Immature natural killer cell (primary cell): ENCODE results near the gene CYSLTR1. TPM values are rescaled to one million over a fixed set of nuclear protein-coding genes. Genes with fewer than 3 reads are reported as not detected.

Experiments
- DNase-seq, 3 donors: peaks; one replicate each; pipeline ENCODE4 v3.0.0; 2022; ENCODE audit warnings: mixed read lengths in 1 of 3
- H3K27ac Mint-ChIP-seq, 6 donors: one replicate each; pipeline ENCODE4 v1.8.0; 2020; ENCODE audit warnings: mixed read lengths in 6 of 6, mild to moderate bottlenecking in 5 of 6, inconsistent platforms in 4 of 6, moderate library complexity in 3 of 6
- H3K27me3 Mint-ChIP-seq, 3 donors: one replicate each; pipeline ENCODE4 v1.8.0; 2020 to 2021; ENCODE audit warnings: low read depth in 3 of 3, mild to moderate bottlenecking in 3 of 3, mixed read lengths in 3 of 3, moderate library complexity in 3 of 3, inconsistent platforms in 1 of 3
- H3K36me3 Mint-ChIP-seq, 3 donors: one replicate each; pipeline ENCODE4 v1.8.0; 2020; ENCODE audit warnings: mixed read lengths in 3 of 3, inconsistent platforms in 2 of 3, mild to moderate bottlenecking in 2 of 3
- H3K4me1 Mint-ChIP-seq, 2 donors: one replicate each; pipeline ENCODE4 v1.8.0; 2020; ENCODE audit warnings: inconsistent platforms in 2 of 2, mild to moderate bottlenecking in 2 of 2, mixed read lengths in 2 of 2, moderate library complexity in 1 of 2
- H3K4me3 Mint-ChIP-seq, 5 donors: one replicate each; pipeline ENCODE4 v1.8.0; 2020; ENCODE audit warnings: mild to moderate bottlenecking in 5 of 5, mixed read lengths in 5 of 5, inconsistent platforms in 3 of 5, moderate library complexity in 3 of 5
- H3K9me3 Mint-ChIP-seq, 6 donors: one replicate each; pipeline ENCODE4 v1.8.0; 2020; ENCODE audit warnings: mild to moderate bottlenecking in 6 of 6, mixed read lengths in 6 of 6, inconsistent platforms in 4 of 6, moderate library complexity in 3 of 6
- polyA plus RNA-seq, 3 donors: library from polyadenylated mRNA; unstranded; fragments of 300-500 nt; fragmentation: Illumina TruSeq; gene quantifications; one replicate each; pipeline ENCODE4 v1.2.3, GENCODE V29; 2021

CYSLTR1 gene
- 10 to 100 TPM; 18.5 to 26.2 (median 23.4) TPM for polyA plus RNA-seq

- H3K9me3 Mint-ChIP-seq = no peaks in the 10 kb centered on the region
- H3K36me3 Mint-ChIP-seq = no peaks in the 10 kb centered on the region
- H3K27me3 Mint-ChIP-seq = peaks cover 2 to 7% (median 2%) of the 10 kb centered on the region in 3 donors
- peak within 1 kb of the TSS; percentile 46 to 81 (median 68) for H3K27ac Mint-ChIP-seq
- peak in 1 of 3 donors; percentile 22 for DNase-seq
- peaks cover 57 to 70% of the 10 kb centered on the region in 2 donors for H3K4me1 Mint-ChIP-seq
- H3K4me3 Mint-ChIP-seq = peak within 1 kb of the TSS; percentile 70 to 96 (median 79)
Observed at GRCh38 chrX:78327370-78328086, at the start of gene CYSLTR1. TSS of gene CYSLTR1 (minus strand) at chrX:78327611. CDS start at chrX:78273746, 53,865 bp downstream.

GRCh38 chrX:78377186-78377585 is 49.8 kb upstream of the CYSLTR1 start:
- Mint-ChIP-seq H3K27ac (no peak overlapping the region), H3K36me3 (no peaks in the 10 kb centered on the region), H3K4me1 (peaks cover 16 to 25% of the 10 kb centered on the region in 2 donors), H3K9me3 (peaks cover 0 to 6% (median 0%) of the 10 kb centered on the region in 6 donors), H3K27me3 (peaks cover 2 to 9% (median 4%) of the 10 kb centered on the region in 3 donors), H3K4me3 (no peak overlapping the region)
- no peak for DNase-seq

GRCh38 chrX:78375894-78376293 is 48.5 kb upstream of the CYSLTR1 start:
- peaks cover 19 to 25% of the 10 kb centered on the region in 2 donors for H3K4me1 Mint-ChIP-seq
- no peaks in the 10 kb centered on the region for H3K36me3 Mint-ChIP-seq
- H3K9me3 Mint-ChIP-seq = peaks cover 0 to 3% (median 0%) of the 10 kb centered on the region in 6 donors
- peak overlapping the region in 5 of 6 donors; percentile 38 to 69 (median 61) for H3K27ac Mint-ChIP-seq
- peak; percentile 21 to 38 (median 36) for DNase-seq
- peaks cover 2 to 10% (median 4%) of the 10 kb centered on the region in 3 donors for H3K27me3 Mint-ChIP-seq
- peak overlapping the region in 2 of 5 donors; percentile 51 to 58 for H3K4me3 Mint-ChIP-seq

- H3K27ac Mint-ChIP-seq = no peak overlapping the region
- H3K9me3 Mint-ChIP-seq = peaks cover 0 to 8% (median 0%) of the 10 kb centered on the region in 6 donors
- DNase-seq = no peak
- peaks cover 0 to 1% (median 0%) of the 10 kb centered on the region in 3 donors for H3K36me3 Mint-ChIP-seq
- peaks cover 0 to 1% of the 10 kb centered on the region in 2 donors for H3K4me1 Mint-ChIP-seq
- H3K4me3 Mint-ChIP-seq = no peak overlapping the region
- H3K27me3 Mint-ChIP-seq = peaks cover 3 to 7% (median 3%) of the 10 kb centered on the region in 3 donors
Observed at GRCh38 chrX:78366576-78366975, 39.2 kb upstream of the CYSLTR1 start.

GRCh38 chrX:78357342-78358055 is 30.1 kb upstream of the CYSLTR1 start:
- H3K4me3 Mint-ChIP-seq = no peak overlapping the region
- H3K27ac Mint-ChIP-seq = no peak overlapping the region
- peaks cover 2 to 14% (median 3%) of the 10 kb centered on the region in 3 donors for H3K27me3 Mint-ChIP-seq
- peaks cover 0 to 2% (median 0%) of the 10 kb centered on the region in 6 donors for H3K9me3 Mint-ChIP-seq
- H3K4me1 Mint-ChIP-seq = no peaks in the 10 kb centered on the region
- H3K36me3 Mint-ChIP-seq = peaks cover 0 to 3% (median 0%) of the 10 kb centered on the region in 3 donors
- DNase-seq = no peak

- Mint-ChIP-seq H3K4me3 (no peak overlapping the region), H3K4me1 (peaks cover 25 to 30% of the 10 kb centered on the region in 2 donors), H3K27me3 (peaks cover 0 to 4% (median 0%) of the 10 kb centered on the region in 3 donors), H3K27ac (no peak overlapping the region), H3K36me3 (peaks cover 0 to under 1% (median 0%) of the 10 kb centered on the region in 3 donors), H3K9me3 (no peaks in the 10 kb centered on the region)
- no peak for DNase-seq
Observed at GRCh38 chrX:78333521-78333920, 6.1 kb upstream of the CYSLTR1 start.

- Mint-ChIP-seq H3K9me3 (no peaks in the 10 kb centered on the region), H3K36me3 (no peaks in the 10 kb centered on the region), H3K4me3 (no peak overlapping the region), H3K27me3 (peaks cover 2 to 5% (median 2%) of the 10 kb centered on the region in 3 donors), H3K4me1 (peaks cover 38 to 48% of the 10 kb centered on the region in 2 donors), H3K27ac (peak overlapping the region in 2 of 6 donors; percentile 7 to 73)
- DNase-seq = no peak
Observed at GRCh38 chrX:78331708-78332107, 4.3 kb upstream of the CYSLTR1 start.

- Mint-ChIP-seq H3K4me3 (no peak overlapping the region), H3K36me3 (no peaks in the 10 kb centered on the region), H3K27me3 (peaks cover 2 to 5% (median 2%) of the 10 kb centered on the region in 3 donors), H3K27ac (no peak overlapping the region), H3K9me3 (no peaks in the 10 kb centered on the region), H3K4me1 (peaks cover 42 to 54% of the 10 kb centered on the region in 2 donors)
- no peak for DNase-seq
Observed at GRCh38 chrX:78330540-78330939, 3.1 kb upstream of the CYSLTR1 start.

- Mint-ChIP-seq H3K36me3 (no peaks in the 10 kb centered on the region), H3K27me3 (peaks cover 2 to 7% (median 2%) of the 10 kb centered on the region in 3 donors), H3K4me1 (peaks cover 44 to 58% of the 10 kb centered on the region in 2 donors), H3K9me3 (no peaks in the 10 kb centered on the region), H3K27ac (peak overlapping the region in 2 of 6 donors; percentile 18 to 46), H3K4me3 (no peak overlapping the region)
- no peak for DNase-seq
Observed at GRCh38 chrX:78330068-78330467, 2.7 kb upstream of the CYSLTR1 start.

GRCh38 chrX:78329486-78329885 is 2.1 kb upstream of the CYSLTR1 start:
- Mint-ChIP-seq H3K27me3 (peaks cover 2 to 7% (median 2%) of the 10 kb centered on the region in 3 donors), H3K4me1 (peaks cover 46 to 58% of the 10 kb centered on the region in 2 donors), H3K36me3 (no peaks in the 10 kb centered on the region), H3K9me3 (no peaks in the 10 kb centered on the region), H3K27ac (peak overlapping the region; percentile 8 to 69 (median 28)), H3K4me3 (peak overlapping the region in 3 of 5 donors; percentile 1 to 2 (median 2))
- no peak for DNase-seq

GRCh38 chrX:78326401-78326800 is 1.0 kb downstream of the CYSLTR1 start:
- Mint-ChIP-seq H3K36me3 (peaks cover 0 to 3% (median 0%) of the 10 kb centered on the region in 3 donors), H3K4me1 (peaks cover 62 to 75% of the 10 kb centered on the region in 2 donors), H3K9me3 (no peaks in the 10 kb centered on the region), H3K27ac (peak overlapping the region; percentile 37 to 81 (median 60)), H3K27me3 (peaks cover 2 to 9% (median 2%) of the 10 kb centered on the region in 3 donors), H3K4me3 (peak overlapping the region; percentile 70 to 96 (median 79))
- no peak for DNase-seq

- DNase-seq = no peak
- Mint-ChIP-seq H3K9me3 (peaks cover 0 to 2% (median 0%) of the 10 kb centered on the region in 6 donors), H3K4me1 (peaks cover 55 to 58% of the 10 kb centered on the region in 2 donors), H3K36me3 (peaks cover 0 to 3% (median 0%) of the 10 kb centered on the region in 3 donors), H3K27me3 (peaks cover 0 to 9% (median 2%) of the 10 kb centered on the region in 3 donors), H3K27ac (peak overlapping the region; percentile 61 to 92 (median 76)), H3K4me3 (peak overlapping the region; percentile 38 to 81 (median 63))
Observed at GRCh38 chrX:78322863-78323262, 4.5 kb downstream of the CYSLTR1 start.

GRCh38 chrX:78321809-78322208 is 5.6 kb downstream of the CYSLTR1 start:
- Mint-ChIP-seq H3K4me3 (peak overlapping the region; percentile 36 to 81 (median 63)), H3K27ac (peak overlapping the region; percentile 61 to 92 (median 76)), H3K4me1 (peaks cover 48 to 49% of the 10 kb centered on the region in 2 donors), H3K9me3 (peaks cover 0 to 2% (median 0%) of the 10 kb centered on the region in 6 donors), H3K27me3 (peaks cover 0 to 4% (median 0%) of the 10 kb centered on the region in 3 donors), H3K36me3 (peaks cover 0 to 3% (median 0%) of the 10 kb centered on the region in 3 donors)
- peak; percentile 41 to 47 (median 47) for DNase-seq
